ENCODE results near the gene PDP2. TPM values are rescaled to one million over a fixed set of nuclear protein-coding genes. Genes with fewer than 3 reads are reported as not detected.

Gene PDP2
- total RNA-seq, 1 experiment from 2014 or later = 21.5 TPM

- peak overlapping the region; percentile 96 for H3K4me3 Mint-ChIP-seq (ENCODE audit: unreplicated experiment)
- peaks cover 28% of the 10 kb centered on the region for H3K36me3 Mint-ChIP-seq (ENCODE audit: insufficient read depth, unreplicated experiment)
- POLR2A ChIA-PET = interaction anchor here (0.8 to 3.1 kb wide), 6 partner anchors 9 to 114 kb away, joined by 3 to 25 read pairs (median 6); partner anchors contain the start of gene NAE1
- no TSS peak for BruUV-seq (replicated peaks)
- H3K4me1 Mint-ChIP-seq (ENCODE audit: insufficient read depth, unreplicated experiment) = peaks cover 23% of the 10 kb centered on the region
- CTCF ChIA-PET = interaction anchor here (0.6 to 5.6 kb wide), 11 partner anchors 9 to 154 kb away, joined by 3 to 38 read pairs (median 5); partner anchors contain the start of gene NAE1
- TF ChIP-seq CTCF (IDR thresholded peaks at IDR 0.05; ENCODE audit: unreplicated experiment) = no peak
- DNase-seq (ENCODE audit: unreplicated experiment) = no peak
- H3K27ac Mint-ChIP-seq (ENCODE audit: low read depth, unreplicated experiment) = no peak overlapping the region
- H3K27me3 Mint-ChIP-seq (ENCODE audit: insufficient read depth, unreplicated experiment) = no peaks in the 10 kb centered on the region
- intact Hi-C loops (cut with micrococcal nuclease) = no loop called here
- no peaks in the 10 kb centered on the region for H3K9me3 Mint-ChIP-seq (ENCODE audit: unreplicated experiment)
Measured at GRCh38 chr16:66881964-66882508, 1.7 kb downstream of the PDP2 start.

- Mint-ChIP-seq H3K9me3 (ENCODE audit: unreplicated experiment) (no peaks in the 10 kb centered on the region), H3K4me3 (ENCODE audit: unreplicated experiment) (no peak overlapping the region), H3K4me1 (ENCODE audit: insufficient read depth, unreplicated experiment) (peaks cover 23% of the 10 kb centered on the region), H3K36me3 (ENCODE audit: insufficient read depth, unreplicated experiment) (peaks cover 35% of the 10 kb centered on the region), H3K27me3 (ENCODE audit: insufficient read depth, unreplicated experiment) (no peaks in the 10 kb centered on the region), H3K27ac (ENCODE audit: low read depth, unreplicated experiment) (no peak overlapping the region)
- CTCF ChIA-PET = interaction anchor here (0.9 to 5.6 kb wide), 7 partner anchors 10 to 347 kb away, joined by 3 to 38 read pairs (median 6); no protein-coding TSS in a partner anchor
- POLR2A ChIA-PET = interaction anchor here (1.0 to 3.1 kb wide), 5 partner anchors 8 to 114 kb away, joined by 3 to 25 read pairs (median 4); no protein-coding TSS in a partner anchor
- no TSS peak for BruUV-seq (replicated peaks)
- no peak for DNase-seq (ENCODE audit: unreplicated experiment)
- intact Hi-C loops (cut with micrococcal nuclease) = no loop called here
- TF ChIP-seq CTCF (IDR thresholded peaks at IDR 0.05; ENCODE audit: unreplicated experiment) = no peak
Measured at GRCh38 chr16:66882702-66883101, 2.4 kb downstream of the PDP2 start.

- no peak for TF ChIP-seq CTCF (IDR thresholded peaks at IDR 0.05; ENCODE audit: unreplicated experiment)
- no peak for DNase-seq (ENCODE audit: unreplicated experiment)
- peaks cover 15% of the 10 kb centered on the region for H3K4me1 Mint-ChIP-seq (ENCODE audit: insufficient read depth, unreplicated experiment)
- peaks cover 54% of the 10 kb centered on the region for H3K36me3 Mint-ChIP-seq (ENCODE audit: insufficient read depth, unreplicated experiment)
- BruUV-seq (replicated peaks) = no TSS peak
- H3K4me3 Mint-ChIP-seq (ENCODE audit: unreplicated experiment) = no peak overlapping the region
- intact Hi-C loops (cut with micrococcal nuclease) = no loop called here
- ChIA-PET CTCF (interaction anchor here (0.7 to 2.7 kb wide), 3 partner anchors 10 to 596 kb away, joined by 3 to 17 read pairs (median 4); partner anchors contain the start of gene ATP6V0D1), POLR2A (no interaction called here)
- no peaks in the 10 kb centered on the region for H3K9me3 Mint-ChIP-seq (ENCODE audit: unreplicated experiment)
- H3K27me3 Mint-ChIP-seq (ENCODE audit: insufficient read depth, unreplicated experiment) = no peaks in the 10 kb centered on the region
- no peak overlapping the region for H3K27ac Mint-ChIP-seq (ENCODE audit: low read depth, unreplicated experiment)
Measured at GRCh38 chr16:66885491-66885890, 5.2 kb downstream of the PDP2 start.

GRCh38 chr16:66886321-66886720 lies 6.0 kb downstream of the PDP2 start:
- H3K27me3 Mint-ChIP-seq (ENCODE audit: insufficient read depth, unreplicated experiment) = no peaks in the 10 kb centered on the region
- H3K9me3 Mint-ChIP-seq (ENCODE audit: unreplicated experiment) = no peaks in the 10 kb centered on the region
- no peak for TF ChIP-seq CTCF (IDR thresholded peaks at IDR 0.05; ENCODE audit: unreplicated experiment)
- BruUV-seq (replicated peaks) = no TSS peak
- H3K4me1 Mint-ChIP-seq (ENCODE audit: insufficient read depth, unreplicated experiment) = peaks cover 15% of the 10 kb centered on the region
- DNase-seq (ENCODE audit: unreplicated experiment) = no peak
- peaks cover 54% of the 10 kb centered on the region for H3K36me3 Mint-ChIP-seq (ENCODE audit: insufficient read depth, unreplicated experiment)
- ChIA-PET CTCF (interaction anchor here (0.6 to 2.7 kb wide), 6 partner anchors 9 to 595 kb away, joined by 3 to 17 read pairs (median 4); partner anchors contain the start of gene ATP6V0D1), POLR2A (interaction anchor here (0.6 to 1.3 kb wide), 4 partner anchors 13 to 216 kb away, joined by 3 read pairs; no protein-coding TSS in a partner anchor)
- H3K4me3 Mint-ChIP-seq (ENCODE audit: unreplicated experiment) = no peak overlapping the region
- peak overlapping the region; percentile 22 for H3K27ac Mint-ChIP-seq (ENCODE audit: low read depth, unreplicated experiment)
- intact Hi-C loops (cut with micrococcal nuclease) = no loop called here

All from MCF 10A (cell line).